Effector CD4-positive, alpha-beta T cell (primary cell): ENCODE measurements around the gene CDC26.
"Not testable (repeated sequence)": the region's sequence is repeated elsewhere in the genome, so short reads cannot be mapped to it uniquely, and the experiment has no call there.

Experiments used
- DNase-seq: peaks from one replicate; pipeline ENCODE4 v3.0.0-alpha.2; 2020

The CDC26 gene

GRCh38 chr9:113293285-113293878, 18.0 kb upstream of the CDC26 start:
- no peak for DNase-seq

- DNase-seq: no peak
Measured at GRCh38 chr9:113290052-113290607, 14.8 kb upstream of the CDC26 start.

DNA sequence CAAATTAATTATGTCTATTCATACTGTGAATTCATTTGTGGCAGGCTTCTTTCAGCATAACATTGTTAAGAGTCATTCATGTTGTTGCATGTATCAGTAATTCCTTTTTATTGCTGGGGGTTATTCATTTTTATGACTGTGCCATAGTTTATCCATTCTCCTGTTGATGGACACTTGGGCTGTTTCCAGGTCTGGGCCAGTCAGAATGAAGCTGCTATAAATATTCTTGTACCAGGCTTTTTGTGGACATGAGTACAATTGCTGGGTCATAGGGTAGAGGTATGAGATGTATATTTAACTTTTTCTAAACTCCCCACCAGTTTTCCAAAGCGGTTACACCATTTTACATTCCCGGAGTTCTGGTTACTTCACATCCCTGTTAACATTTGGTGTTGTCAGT, 13.7 kb upstream of the CDC26 start:
- DNase-seq: no peak

DNA sequence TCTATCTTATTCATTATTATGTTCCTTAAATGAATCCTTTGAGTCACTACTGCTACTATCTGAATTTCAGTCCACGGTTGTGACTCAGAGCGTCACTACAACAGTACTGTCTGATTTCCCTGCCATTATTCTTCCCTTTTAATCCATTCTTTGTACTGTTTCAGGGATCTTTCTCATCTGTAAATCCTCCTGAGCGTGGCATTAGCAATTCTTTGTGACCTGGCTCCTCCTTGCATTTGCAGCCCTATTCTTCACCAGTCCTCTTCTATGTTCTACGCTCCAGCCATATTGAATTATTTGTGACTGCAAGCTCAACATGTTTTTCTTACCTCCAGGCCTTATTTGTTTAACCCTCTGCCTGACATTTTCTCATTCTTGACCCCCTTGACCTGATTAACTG, 6.0 kb upstream of the CDC26 start:
- no peak for DNase-seq

GRCh38 chr9:113278840-113279239, 3.5 kb upstream of the CDC26 start:
- DNase-seq: no peak

- DNase-seq: peak; percentile 44
Measured at GRCh38 chr9:113274474-113275156, 757 bp downstream of the CDC26 start.

DNA sequence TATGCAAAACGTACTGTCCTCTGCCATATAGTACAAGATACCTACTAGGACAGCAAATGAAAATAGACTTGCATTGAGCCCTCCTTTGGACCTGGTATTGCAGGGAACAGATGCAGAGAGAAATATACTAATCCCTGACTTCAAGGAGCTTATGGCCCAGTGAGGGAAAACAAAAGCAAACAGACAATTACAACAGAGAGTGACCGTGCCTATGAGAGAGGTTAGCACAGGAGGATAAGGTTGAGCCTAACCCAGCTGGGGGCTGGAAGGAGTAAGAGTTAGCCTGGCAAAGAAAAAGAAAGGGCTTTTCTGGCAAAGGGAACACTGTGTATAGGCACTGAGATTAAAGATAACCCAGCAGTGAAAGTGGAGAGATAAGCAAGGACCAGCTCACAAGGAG, 5.5 kb downstream of the CDC26 start:
- DNase-seq: no peak

- no peak for DNase-seq
Measured at GRCh38 chr9:113269355-113269754, 6.0 kb downstream of the CDC26 start.

DNA sequence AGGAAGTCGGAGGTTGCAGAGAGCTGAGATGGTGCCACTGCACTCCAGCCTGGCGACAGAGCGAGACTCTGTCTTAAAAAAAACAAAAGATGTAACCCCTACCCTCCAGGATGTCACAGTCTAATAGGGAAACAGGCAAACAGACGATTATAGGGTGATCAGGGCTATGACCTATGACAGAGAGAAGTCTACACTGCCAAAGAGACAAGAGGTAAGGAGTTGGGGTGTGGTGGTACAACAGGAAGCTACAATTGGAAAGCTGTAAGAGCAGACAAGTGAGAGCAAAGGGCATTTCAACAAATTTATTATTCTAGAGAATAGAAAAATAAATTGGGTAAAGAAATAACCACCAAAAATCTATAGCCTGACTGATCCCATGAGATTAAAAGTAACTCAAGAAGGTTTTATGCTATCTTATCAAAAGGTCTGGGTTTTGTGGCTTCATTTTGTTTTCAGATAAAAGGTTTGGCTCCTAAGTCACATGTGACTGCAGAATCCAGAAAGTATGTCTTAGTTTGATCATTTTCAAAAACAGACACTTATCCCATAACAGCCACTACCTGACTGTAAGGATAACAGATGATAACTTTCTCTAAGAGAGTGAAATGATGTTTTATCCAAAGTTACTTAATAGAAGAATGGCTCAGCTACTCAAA, 7.3 kb downstream of the CDC26 start:
- no peak for DNase-seq

DNA sequence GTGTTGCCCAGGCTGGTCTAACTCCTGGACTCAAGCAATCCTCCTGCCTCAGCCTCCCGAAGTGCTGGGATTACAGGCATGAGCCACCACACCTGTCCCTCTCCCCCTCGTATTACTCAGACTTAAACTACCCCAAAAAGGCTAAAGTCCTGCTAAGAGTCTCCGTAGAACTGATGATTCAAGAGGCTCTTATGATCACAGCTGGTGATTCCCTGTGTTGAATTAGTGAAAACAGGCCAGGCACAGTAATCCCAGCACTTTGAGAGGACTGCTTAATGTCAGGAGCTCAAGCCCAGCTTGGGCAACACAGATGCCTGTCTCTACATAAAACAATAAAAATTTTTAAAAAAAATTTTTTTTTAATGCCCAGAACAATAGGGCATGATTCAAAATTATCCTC, 9.2 kb downstream of the CDC26 start:
- DNase-seq: no peak

- no peak for DNase-seq
Measured at GRCh38 chr9:113261917-113262671, 13.3 kb downstream of the CDC26 start.

GRCh38 chr9:113258282-113258681, 17.1 kb downstream of the CDC26 start:
- DNase-seq: no peak

- DNase-seq: no peak
Measured at GRCh38 chr9:113257863-113258262, 17.5 kb downstream of the CDC26 start.

DNA sequence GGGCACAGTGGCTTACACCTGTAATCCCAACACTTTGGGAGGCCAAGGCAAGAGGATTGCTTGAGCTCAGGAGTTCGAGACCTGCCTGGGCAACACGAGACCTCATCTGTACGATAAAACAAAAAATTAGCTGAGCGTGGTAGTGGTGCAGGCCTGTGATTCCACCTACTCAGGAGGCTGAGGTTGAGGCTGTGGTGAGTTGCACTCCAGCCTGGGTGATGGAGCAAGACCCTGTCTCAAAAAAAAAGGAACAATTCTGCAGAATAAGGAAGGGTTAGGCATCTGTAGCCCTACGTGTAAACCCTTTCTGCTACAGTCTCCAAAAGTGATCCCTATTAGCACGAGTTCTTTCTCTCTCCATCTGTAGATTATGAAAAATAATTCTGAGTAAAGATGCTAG, 19.9 kb downstream of the CDC26 start:
- DNase-seq: no peak

DNA sequence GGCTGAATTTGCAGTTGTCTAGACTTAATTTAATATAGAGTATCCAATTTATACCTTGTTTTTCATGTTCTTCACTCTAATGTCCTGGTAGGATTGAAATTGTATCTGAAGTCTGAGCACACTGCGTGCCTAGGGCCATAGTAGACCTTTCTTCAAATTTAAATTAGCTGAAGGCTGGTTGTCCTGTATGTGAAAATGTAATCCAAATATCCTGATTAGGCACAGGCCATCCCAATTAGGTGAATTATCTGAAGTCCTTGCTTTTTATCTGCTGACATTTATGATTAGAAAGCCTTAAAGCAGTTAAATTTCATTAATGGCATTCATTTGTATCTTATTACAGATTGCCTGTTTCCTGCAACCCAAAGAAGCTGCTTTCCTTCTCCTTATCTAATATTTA, 20.4 kb downstream of the CDC26 start:
- no peak for DNase-seq

DNA sequence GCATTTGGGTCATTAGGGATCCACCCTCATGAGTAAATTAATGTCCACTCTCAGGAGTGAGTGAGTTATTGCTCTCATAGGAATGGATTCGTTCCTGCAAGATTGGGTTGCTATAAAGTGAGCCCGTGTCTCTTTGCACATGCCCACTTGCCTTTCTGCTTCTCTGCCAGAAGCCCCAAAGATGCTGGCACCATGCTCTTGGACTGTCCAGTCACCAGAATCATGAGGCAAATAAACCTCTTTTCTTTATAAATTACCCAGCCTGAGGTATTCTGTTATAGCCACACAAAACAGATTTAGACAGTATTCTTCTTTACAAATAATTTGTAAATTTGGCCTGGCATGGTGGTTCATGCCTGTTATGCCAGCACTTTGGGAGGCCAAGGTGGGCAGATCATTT, 24.6 kb downstream of the CDC26 start:
- no peak for DNase-seq

GRCh38 chr9:113249661-113250060, 25.7 kb downstream of the CDC26 start:
- DNase-seq: not testable (repeated sequence)

GRCh38 chr9:113247640-113248039, 27.7 kb downstream of the CDC26 start:
- DNase-seq: no peak

GRCh38 chr9:113246928-113247327, 28.4 kb downstream of the CDC26 start:
- DNase-seq: no peak

GRCh38 chr9:113245894-113246293, 29.5 kb downstream of the CDC26 start:
- no peak for DNase-seq

DNA sequence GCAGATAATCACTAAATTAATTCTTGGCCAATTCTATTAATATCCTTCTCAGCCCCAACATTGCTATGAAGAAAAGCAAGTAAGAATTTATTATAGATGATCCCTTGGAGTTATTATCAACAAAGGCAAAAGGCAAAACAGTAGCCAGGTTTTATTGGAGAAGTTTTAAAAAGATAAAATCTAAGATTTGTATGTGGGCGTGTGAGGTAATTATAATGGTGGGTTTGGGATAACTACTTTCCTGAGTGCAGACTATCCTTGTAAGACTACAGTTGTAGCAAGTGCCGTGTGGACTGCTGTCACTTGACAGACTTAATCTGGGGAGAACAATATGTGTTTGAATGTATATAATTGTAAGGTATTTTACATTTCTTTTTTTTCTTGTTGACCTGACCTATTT, 30.8 kb downstream of the CDC26 start:
- DNase-seq: no peak

- DNase-seq: no peak
Measured at GRCh38 chr9:113241161-113241560, 34.2 kb downstream of the CDC26 start.

DNA sequence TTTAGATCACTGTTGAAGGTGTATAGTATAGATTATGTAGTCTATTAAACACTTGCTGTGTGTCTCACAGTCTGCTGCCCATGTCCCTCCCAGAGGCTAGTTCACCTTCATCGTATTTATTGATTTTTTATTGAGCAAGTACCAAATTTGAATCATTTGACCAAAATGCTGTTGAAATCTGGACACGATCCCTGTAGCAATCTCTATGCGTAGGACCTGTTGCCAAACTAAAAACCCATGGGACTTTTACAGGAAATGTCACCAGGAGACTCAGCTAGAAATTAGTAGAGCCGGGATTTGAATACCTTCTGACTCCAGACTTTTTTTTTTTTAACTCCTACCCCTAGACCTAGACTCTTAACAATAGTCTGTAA, 36.5 kb downstream of the CDC26 start:
- DNase-seq: no peak
